GM12801 (cell line): ENCODE results near the gene KDM8.

Source experiments
- CTCF ChIP-seq: IDR thresholded peaks from one replicate; pipeline ENCODE4 v1.5.1; 2011; ENCODE audit warnings: control low read depth; ENCODE audit not compliant: insufficient read length; ENCODE audit errors: extremely low read depth

KDM8 gene

GRCh38 chr16:27228621-27229501, 25.5 kb downstream of the KDM8 start:
- TF ChIP-seq CTCF: no peak

GRCh38 chr16:27229891-27230470, 26.7 kb downstream of the KDM8 start:
- TF ChIP-seq CTCF: no peak

GRCh38 chr16:27230562-27231001, 27.3 kb downstream of the KDM8 start:
- no peak for TF ChIP-seq CTCF

- no peak for TF ChIP-seq CTCF
These were observed 28.4 kb downstream of the KDM8 start for GRCh38 chr16:27231692-27232060.

GRCh38 chr16:27232061-27232900, 29.0 kb downstream of the KDM8 start:
- no peak for TF ChIP-seq CTCF

- no peak for TF ChIP-seq CTCF
These were observed 29.7 kb downstream of the KDM8 start for GRCh38 chr16:27232901-27233625.

GRCh38 chr16:27233731-27234130, 30.4 kb downstream of the KDM8 start:
- no peak for TF ChIP-seq CTCF
